H9 (cell line): Measurements from ENCODE around the gene B3GNT5. TPM values are rescaled to one million over a fixed set of nuclear protein-coding genes. Genes with fewer than 3 reads are reported as not detected.

ENCODE experiments used
- DNase-seq: peaks from one replicate; pipeline ENCODE4 v3.0.0-alpha.2; 2017
- H2AFZ ChIP-seq: one replicate; pipeline ENCODE4 v1.6.1; 2013; ENCODE audit warnings: mild to moderate bottlenecking, low read length, control low read depth, moderate library complexity
- H2AK5ac ChIP-seq: 2 replicates; pipeline ENCODE4 v1.6.1; 2013; ENCODE audit warnings: low read length, control low read depth, mixed read lengths; ENCODE audit not compliant: insufficient read length
- H2BK120ac ChIP-seq: one replicate; pipeline ENCODE4 v1.6.1; 2013; ENCODE audit warnings: low read depth, mild to moderate bottlenecking, low read length, control low read depth, inconsistent platforms; ENCODE audit not compliant: poor library complexity, severe bottlenecking
- H2BK12ac ChIP-seq: 2 replicates; pipeline ENCODE4 v1.6.1; 2013; ENCODE audit warnings: low read length, control low read depth, mixed read lengths, low read depth; ENCODE audit not compliant: insufficient read length
- H2BK15ac ChIP-seq: 2 replicates; pipeline ENCODE4 v1.6.1; 2013; ENCODE audit warnings: low read depth, low read length, control low read depth
- H2BK20ac ChIP-seq: one replicate; pipeline ENCODE4 v1.6.1; 2013; ENCODE audit warnings: low read depth, mild to moderate bottlenecking, low read length, control low read depth, inconsistent platforms; ENCODE audit not compliant: poor library complexity, severe bottlenecking
- H2BK5ac ChIP-seq: 2 replicates; pipeline ENCODE4 v1.6.1; 2013; ENCODE audit warnings: low read length, control low read depth, mixed read lengths; ENCODE audit not compliant: insufficient read length
- H3K14ac ChIP-seq: 2 replicates; pipeline ENCODE4 v1.6.1; 2013; ENCODE audit warnings: low read length, control low read depth; ENCODE audit not compliant: insufficient read depth
- H3K18ac ChIP-seq: 2 replicates; pipeline ENCODE4 v1.6.1; 2013; ENCODE audit warnings: low read depth, mild to moderate bottlenecking, mixed read lengths, low read length, control low read depth; ENCODE audit not compliant: insufficient read length
- H3K23ac ChIP-seq: 2 replicates; pipeline ENCODE4 v1.6.1; 2013; ENCODE audit warnings: low read length, control low read depth, mixed read lengths, low read depth; ENCODE audit not compliant: insufficient read length
- H3K23me2 ChIP-seq: 2 replicates; pipeline ENCODE4 v1.6.1; 2013; ENCODE audit warnings: low read depth, mild to moderate bottlenecking, mixed read lengths, low read length, control low read depth; ENCODE audit not compliant: insufficient read length, poor library complexity, severe bottlenecking
- H3K27ac ChIP-seq: 2 replicates; pipeline ENCODE4 v1.5.1; 2013; ENCODE audit warnings: low read length, control low read depth, mixed read lengths, low read depth; ENCODE audit not compliant: insufficient read length
- H3K27me3 ChIP-seq: 2 replicates; pipeline ENCODE4 v1.6.1; 2013; ENCODE audit warnings: low read length, control low read depth, inconsistent platforms; ENCODE audit not compliant: insufficient read depth
- H3K4ac ChIP-seq: 2 replicates; pipeline ENCODE4 v1.6.1; 2013; ENCODE audit warnings: low read depth, mild to moderate bottlenecking, control low read depth, inconsistent platforms, low read length, moderate library complexity
- H3K4me1 ChIP-seq: 2 replicates; pipeline ENCODE4 v1.6.1; 2013; ENCODE audit warnings: low read length, control low read depth, inconsistent platforms; ENCODE audit not compliant: insufficient read depth
- H3K4me2 ChIP-seq: 2 replicates; pipeline ENCODE4 v1.6.1; 2013; ENCODE audit warnings: low read length, control low read depth, mixed read lengths; ENCODE audit not compliant: insufficient read length, insufficient read depth
- H3K56ac ChIP-seq: 2 replicates; pipeline ENCODE4 v1.6.1; 2013; ENCODE audit warnings: low read depth, mild to moderate bottlenecking, mixed read lengths, low read length, control low read depth; ENCODE audit not compliant: insufficient read length
- H3K79me1 ChIP-seq: 2 replicates; pipeline ENCODE4 v1.6.1; 2013; ENCODE audit warnings: low read depth, mild to moderate bottlenecking, moderate library complexity, low read length, control low read depth, inconsistent platforms; ENCODE audit not compliant: insufficient read depth, poor library complexity, severe bottlenecking
- H3K79me2 ChIP-seq: 2 replicates; pipeline ENCODE4 v1.6.1; 2013; ENCODE audit warnings: low read length, control low read depth, inconsistent platforms; ENCODE audit not compliant: insufficient read depth
- H3K9ac ChIP-seq: 2 replicates; pipeline ENCODE4 v1.6.1; 2013; ENCODE audit warnings: low read length, control low read depth, mixed read lengths; ENCODE audit not compliant: insufficient read length; ENCODE audit errors: extremely low read depth
- H3K9me3 ChIP-seq: one replicate; pipeline ENCODE4 v1.6.1; 2013; ENCODE audit warnings: low read depth, low read length, inconsistent platforms; ENCODE audit not compliant: control insufficient read depth
- H3T11ph ChIP-seq: one replicate; pipeline ENCODE4 v1.6.1; 2013; ENCODE audit warnings: mild to moderate bottlenecking, low read length, control low read depth, inconsistent platforms
- H4K20me1 ChIP-seq: one replicate; pipeline ENCODE4 v1.6.1; 2013; ENCODE audit not compliant: control insufficient read depth, insufficient read length, insufficient read depth
- H4K5ac ChIP-seq: 2 replicates; pipeline ENCODE4 v1.6.1; 2013; ENCODE audit warnings: low read depth, mild to moderate bottlenecking, mixed read lengths, low read length, control low read depth; ENCODE audit not compliant: insufficient read length
- H4K8ac ChIP-seq: replicated peaks from 2 replicates; pipeline ENCODE4 v1.6.1; 2013; ENCODE audit warnings: low read length, control low read depth, mixed read lengths, low read depth; ENCODE audit not compliant: insufficient read length
- H4K91ac ChIP-seq: 2 replicates; pipeline ENCODE4 v1.6.1; 2013; ENCODE audit warnings: low read depth, mild to moderate bottlenecking, moderate library complexity, mixed read lengths, low read length, control low read depth; ENCODE audit not compliant: insufficient read length
- H3K27ac Mint-ChIP-seq, 3 experiments: 2 replicates in 2 of 3; 3 replicates in 1 of 3; pipeline ENCODE4 v1.8.0; 2020 to 2021; ENCODE audit warnings: mixed read lengths in 3 of 3, mild to moderate bottlenecking in 1 of 3, moderate library complexity in 1 of 3
- H3K27me3 Mint-ChIP-seq: 2 replicates; pipeline ENCODE4 v1.8.0; 2021; ENCODE audit warnings: low read depth, mild to moderate bottlenecking, moderate library complexity, mixed read lengths
- H3K36me3 Mint-ChIP-seq, 3 experiments: 2 replicates in 2 of 3; 3 replicates in 1 of 3; pipeline ENCODE4 v1.8.0; 2020 to 2021; ENCODE audit warnings: low read depth in 3 of 3, mixed read lengths in 3 of 3; ENCODE audit not compliant: insufficient read depth in 1 of 3
- H3K4me1 Mint-ChIP-seq, 2 experiments: 2 replicates each; pipeline ENCODE4 v1.8.0; 2020; ENCODE audit warnings: mixed read lengths in 2 of 2
- H3K4me3 Mint-ChIP-seq, 2 experiments: 2 replicates in 1 of 2; 3 replicates in 1 of 2; pipeline ENCODE4 v1.8.0; 2020 to 2021; ENCODE audit warnings: mild to moderate bottlenecking in 2 of 2, mixed read lengths in 2 of 2, moderate library complexity in 1 of 2
- H3K9me3 Mint-ChIP-seq, 2 experiments: 2 replicates in 1 of 2; 3 replicates in 1 of 2; pipeline ENCODE4 v1.8.0; 2020; ENCODE audit warnings: mild to moderate bottlenecking in 2 of 2, mixed read lengths in 2 of 2, moderate library complexity in 1 of 2
- WGBS: extraction: QIAGEN DNeasy Blood & Tissue Kit; methylation state at CpG from one replicate; pipeline ENCODE4 v1.1.7; 2013; ENCODE audit warnings: missing lambda C conversion rate, low lambda C conversion rate, mixed read lengths; ENCODE audit not compliant: insufficient read length; ENCODE audit errors: extremely low coverage; 5-methylcytosine and 5-hydroxymethylcytosine counted together
- total RNA-seq: library from RNA; stranded (reverse); gene quantifications from 2 replicates; pipeline ENCODE4 v1.2.1, GENCODE V29; 2021
- TF ChIP-seq, protein P1 (sequence below): fragments of 200-600 bp; sonication (generic); conservative IDR thresholded peaks from 3 replicates; pipeline ENCODE4 v1.8.0; 2021; ENCODE audit warnings: antibody characterized with exemption, mild to moderate bottlenecking

Gene B3GNT5
- total RNA-seq, 1 experiment from 2014 or later: 7.3 TPM

DNA sequence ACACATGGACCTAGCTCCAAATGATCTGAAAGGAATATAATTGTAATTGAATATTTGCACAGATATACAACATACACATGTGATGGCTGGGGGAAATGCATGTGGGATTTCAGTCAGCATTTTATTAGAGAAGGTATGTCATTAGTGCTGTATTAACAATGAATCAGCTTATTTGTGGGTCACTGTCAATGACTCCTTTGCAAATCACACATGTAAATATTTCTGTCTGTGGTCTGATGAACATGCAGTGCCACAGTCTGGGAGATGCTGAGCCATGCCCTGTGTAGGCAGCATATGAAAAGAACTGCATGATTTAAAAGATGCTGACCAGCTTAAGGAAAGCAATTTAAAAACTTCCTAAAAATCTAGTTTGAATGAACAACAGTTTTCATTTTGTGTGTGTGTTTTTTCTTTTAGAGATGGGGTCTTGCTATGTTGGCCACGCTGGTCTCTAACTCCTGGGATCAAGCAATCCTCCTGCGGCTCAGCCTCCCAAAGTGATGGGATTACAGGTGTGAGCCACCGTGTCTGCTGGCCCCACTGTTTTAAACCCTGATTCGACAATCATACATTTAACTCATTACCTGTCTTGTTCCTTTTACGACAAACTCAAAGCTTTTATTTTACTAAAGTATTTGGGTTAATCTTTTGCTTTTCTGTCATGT is 803 bp upstream of the B3GNT5 start:
- no peaks in the 10 kb centered on the region for H4K20me1 ChIP-seq
- H3K79me2 ChIP-seq: no peaks in the 10 kb centered on the region
- no peak overlapping the region for H2BK5ac ChIP-seq
- Mint-ChIP-seq H3K4me3 (peak overlapping the region; percentile 67 to 79), H3K27ac (no peak overlapping the region), H3K9me3 (no peaks in the 10 kb centered on the region), H3K4me1 (peaks cover 29 to 32% of the 10 kb centered on the region in 2 experiments), H3K36me3 (no peaks in the 10 kb centered on the region), H3K27me3 (peaks cover 19% of the 10 kb centered on the region)
- no peak overlapping the region for H2AFZ ChIP-seq
- no peak overlapping the region for H3K18ac ChIP-seq
- no peak overlapping the region for H3K4ac ChIP-seq
- H2BK15ac ChIP-seq: no peak overlapping the region
- no peak overlapping the region for H4K8ac ChIP-seq
- peak overlapping the region; percentile 94 for H3K4me2 ChIP-seq
- WGBS: no CpG with 5 or more reads among the region's 5 CpGs
- no peak overlapping the region for H4K91ac ChIP-seq
- H3K9ac ChIP-seq: no peak overlapping the region
- no peak overlapping the region for H3K23ac ChIP-seq
- H3K23me2 ChIP-seq: peaks cover 20% of the 10 kb centered on the region
- no peak overlapping the region for H2BK12ac ChIP-seq
- no peak overlapping the region for H3K56ac ChIP-seq
- H3K27me3 ChIP-seq: peaks cover 10% of the 10 kb centered on the region; the same call in 1 of the 2 replicates
- H3K9me3 ChIP-seq: no peaks in the 10 kb centered on the region
- no peak overlapping the region for H3T11ph ChIP-seq
- H3K27ac ChIP-seq: no peak overlapping the region
- DNase-seq: no peak
- TF ChIP-seq, protein P1, sequence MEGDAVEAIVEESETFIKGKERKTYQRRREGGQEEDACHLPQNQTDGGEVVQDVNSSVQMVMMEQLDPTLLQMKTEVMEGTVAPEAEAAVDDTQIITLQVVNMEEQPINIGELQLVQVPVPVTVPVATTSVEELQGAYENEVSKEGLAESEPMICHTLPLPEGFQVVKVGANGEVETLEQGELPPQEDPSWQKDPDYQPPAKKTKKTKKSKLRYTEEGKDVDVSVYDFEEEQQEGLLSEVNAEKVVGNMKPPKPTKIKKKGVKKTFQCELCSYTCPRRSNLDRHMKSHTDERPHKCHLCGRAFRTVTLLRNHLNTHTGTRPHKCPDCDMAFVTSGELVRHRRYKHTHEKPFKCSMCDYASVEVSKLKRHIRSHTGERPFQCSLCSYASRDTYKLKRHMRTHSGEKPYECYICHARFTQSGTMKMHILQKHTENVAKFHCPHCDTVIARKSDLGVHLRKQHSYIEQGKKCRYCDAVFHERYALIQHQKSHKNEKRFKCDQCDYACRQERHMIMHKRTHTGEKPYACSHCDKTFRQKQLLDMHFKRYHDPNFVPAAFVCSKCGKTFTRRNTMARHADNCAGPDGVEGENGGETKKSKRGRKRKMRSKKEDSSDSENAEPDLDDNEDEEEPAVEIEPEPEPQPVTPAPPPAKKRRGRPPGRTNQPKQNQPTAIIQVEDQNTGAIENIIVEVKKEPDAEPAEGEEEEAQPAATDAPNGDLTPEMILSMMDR: no peak
- no peak overlapping the region for H4K5ac ChIP-seq
- H3K4me1 ChIP-seq: peaks cover 12% of the 10 kb centered on the region; the same call in 1 of the 2 replicates
- no peak overlapping the region for H3K14ac ChIP-seq
- H3K79me1 ChIP-seq: no peaks in the 10 kb centered on the region
- H2BK120ac ChIP-seq: no peak overlapping the region
- no peak overlapping the region for H2AK5ac ChIP-seq
- no peak overlapping the region for H2BK20ac ChIP-seq
